Activated T-cell treated with anti-CD3 and anti-CD28 coated beads, Interleukin-2, amount 50 U/mL, for 72 hours (primary cell): ENCODE data around the gene FAM124A. TPM values are rescaled to one million over a fixed set of nuclear protein-coding genes. Genes with fewer than 3 reads are reported as not detected.
"Not testable (repeated sequence)": the region's sequence is repeated elsewhere in the genome, so short reads cannot be mapped to it uniquely, and the experiment has no call there.

ENCODE experiments used
- ATAC-seq, 2 donors: fragments of 150-1000 bp; cut with Tn5 transposase; replicated peaks in 1 of 2; 2 replicates each; pipeline ENCODE4 v1.10.0; 2021; ENCODE audit warnings: moderate library complexity in 2 of 2, mild to moderate bottlenecking in 1 of 2
- DNase-seq, 2 donors: peaks; one replicate each; pipeline ENCODE4 v3.0.0; 2021 to 2022; ENCODE audit warnings: mixed read lengths in 1 of 2
- H3K27ac Mint-ChIP-seq: one replicate; pipeline ENCODE4 v1.8.0; 2022; ENCODE audit warnings: mild to moderate bottlenecking, moderate library complexity, mixed read lengths
- H3K27me3 Mint-ChIP-seq: one replicate; pipeline ENCODE4 v1.8.0; 2022; ENCODE audit warnings: low read depth, mixed read lengths
- H3K36me3 Mint-ChIP-seq, 2 donors: one replicate each; pipeline ENCODE4 v1.8.0; 2022; ENCODE audit warnings: mixed read lengths in 2 of 2, mild to moderate bottlenecking in 1 of 2; ENCODE audit not compliant: insufficient read depth in 2 of 2
- H3K4me1 Mint-ChIP-seq: one replicate; pipeline ENCODE4 v1.8.0; 2022; ENCODE audit warnings: low read depth, mixed read lengths
- H3K4me3 Mint-ChIP-seq, 2 donors: one replicate each; pipeline ENCODE4 v1.8.0; 2022; ENCODE audit warnings: mild to moderate bottlenecking in 2 of 2, mixed read lengths in 2 of 2, moderate library complexity in 2 of 2
- H3K9me3 Mint-ChIP-seq, 2 donors: one replicate each; pipeline ENCODE4 v1.8.0; 2022; ENCODE audit warnings: mixed read lengths in 2 of 2
- total RNA-seq, 2 donors: library from RNA; stranded (reverse); gene quantifications; one replicate each; pipeline ENCODE4 v1.2.3, GENCODE V29; 2022

Gene FAM124A
- total RNA-seq, 2 donors from 2014 or later = 0.19 to 0.35 TPM

DNA sequence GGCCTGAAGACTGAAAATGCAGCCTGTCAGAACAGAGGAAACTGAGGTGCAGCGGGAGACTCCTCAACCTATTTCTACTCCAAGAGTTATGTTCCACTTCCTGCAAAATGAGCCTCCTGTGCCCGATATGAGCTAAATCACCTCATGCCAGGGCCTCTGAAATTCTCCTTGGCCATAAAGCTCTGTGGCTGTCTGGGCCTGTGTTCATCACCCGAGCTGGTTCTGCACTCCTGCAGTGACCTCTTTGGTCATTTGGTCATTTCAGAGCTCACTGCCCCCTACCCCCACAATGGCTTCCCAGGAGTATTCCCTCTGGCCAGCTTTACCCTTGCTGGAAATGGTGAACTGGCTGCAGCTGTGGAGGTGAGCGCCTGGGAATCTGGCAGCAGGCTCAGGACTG is 65.6 kb downstream of the FAM124A start:
- Mint-ChIP-seq H3K9me3 (no peaks in the 10 kb centered on the region), H3K36me3 (no peaks in the 10 kb centered on the region), H3K27me3 (peaks cover 8% of the 10 kb centered on the region), H3K4me3 (no peak overlapping the region), H3K27ac (no peak overlapping the region), H3K4me1 (peaks cover 4% of the 10 kb centered on the region)
- ATAC-seq (no peak), DNase-seq (no peak)

GRCh38 chr13:51288254-51288653 is 66.1 kb downstream of the FAM124A start:
- not testable (repeated sequence) for H3K27ac Mint-ChIP-seq, DNase-seq, H3K4me1 Mint-ChIP-seq, ATAC-seq, H3K27me3 Mint-ChIP-seq, H3K9me3 Mint-ChIP-seq, H3K36me3 Mint-ChIP-seq, H3K4me3 Mint-ChIP-seq

DNA sequence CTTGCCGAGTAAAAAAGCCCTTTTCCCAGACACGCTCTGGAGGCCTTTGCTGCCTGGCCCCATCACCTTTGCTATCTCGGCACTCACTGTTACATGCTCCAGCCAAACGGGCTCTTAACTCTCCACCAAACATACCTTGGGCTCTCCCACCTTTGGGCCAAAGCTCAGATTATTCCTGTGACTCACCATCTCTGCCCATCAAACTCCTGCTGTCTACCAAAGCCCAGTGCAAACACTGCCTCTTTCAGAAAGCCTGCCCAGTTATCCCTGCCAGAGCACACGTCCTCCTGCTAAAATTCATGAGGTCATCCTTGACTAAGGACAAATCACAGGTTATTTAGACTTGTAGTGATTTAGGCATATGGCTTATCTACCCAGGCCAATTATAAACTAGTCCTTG is 69.1 kb downstream of the FAM124A start:
- no peak overlapping the region for H3K4me3 Mint-ChIP-seq
- H3K27ac Mint-ChIP-seq = no peak overlapping the region
- DNase-seq (no peak), ATAC-seq (no peak)
- no peaks in the 10 kb centered on the region for H3K9me3 Mint-ChIP-seq
- no peaks in the 10 kb centered on the region for H3K27me3 Mint-ChIP-seq
- H3K4me1 Mint-ChIP-seq = no peaks in the 10 kb centered on the region
- H3K36me3 Mint-ChIP-seq = no peaks in the 10 kb centered on the region

- H3K36me3 Mint-ChIP-seq = no peaks in the 10 kb centered on the region
- ATAC-seq (no peak), DNase-seq (no peak)
- no peaks in the 10 kb centered on the region for H3K4me1 Mint-ChIP-seq
- H3K27me3 Mint-ChIP-seq = no peaks in the 10 kb centered on the region
- no peak overlapping the region for H3K27ac Mint-ChIP-seq
- no peaks in the 10 kb centered on the region for H3K9me3 Mint-ChIP-seq
- H3K4me3 Mint-ChIP-seq = no peak overlapping the region
Observed at GRCh38 chr13:51292000-51292565, 69.9 kb downstream of the FAM124A start.

DNA sequence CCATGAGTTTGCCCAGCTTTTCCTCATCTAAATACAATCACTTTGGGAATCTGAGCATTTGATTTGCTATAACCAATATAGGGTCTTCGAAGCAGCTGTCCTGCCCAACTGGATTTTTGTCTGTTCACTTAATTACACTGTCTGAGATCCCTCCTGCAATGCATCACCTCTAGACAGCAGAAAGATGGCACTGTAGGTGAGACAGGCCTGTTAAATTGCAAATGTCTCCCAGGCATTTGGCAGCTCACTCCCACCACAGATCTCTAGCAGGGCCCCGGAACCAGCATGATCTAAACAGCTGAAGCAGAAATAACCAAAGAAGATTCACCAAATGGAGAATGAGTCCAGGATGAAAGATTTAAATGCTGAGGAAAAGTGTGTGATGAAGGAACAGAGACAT is 75.4 kb downstream of the FAM124A start:
- no peaks in the 10 kb centered on the region for H3K27me3 Mint-ChIP-seq

DNA sequence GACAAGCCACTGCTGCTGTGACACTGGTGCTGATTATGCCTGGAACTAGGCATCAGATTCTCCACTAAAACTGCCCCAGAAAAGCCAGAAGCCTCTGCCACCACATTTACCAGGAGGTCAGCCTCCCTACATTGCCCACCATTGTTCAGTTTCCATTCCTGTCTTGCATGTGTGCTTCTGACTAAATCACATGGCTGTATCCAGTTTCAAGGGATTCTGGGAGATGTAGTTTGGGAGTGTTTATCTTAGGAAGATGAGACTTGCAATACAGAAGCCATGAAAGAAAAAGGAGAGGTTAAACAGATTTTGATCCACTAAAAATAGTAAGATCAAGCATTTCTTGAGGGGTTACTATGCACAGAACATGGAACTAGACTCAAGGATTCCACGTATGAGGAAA is 76.6 kb downstream of the FAM124A start:
- DNase-seq (no peak), ATAC-seq (no peak)
- no peaks in the 10 kb centered on the region for H3K9me3 Mint-ChIP-seq
- H3K27me3 Mint-ChIP-seq = no peaks in the 10 kb centered on the region
- no peaks in the 10 kb centered on the region for H3K4me1 Mint-ChIP-seq
- no peaks in the 10 kb centered on the region for H3K36me3 Mint-ChIP-seq
- H3K27ac Mint-ChIP-seq = no peak overlapping the region
- H3K4me3 Mint-ChIP-seq = no peak overlapping the region

More for the DNA sequence above, 75.4 kb downstream of the FAM124A start:
- no peak for ATAC-seq
- no peaks in the 10 kb centered on the region for H3K9me3 Mint-ChIP-seq
- H3K4me3 Mint-ChIP-seq = no peak overlapping the region
- no peaks in the 10 kb centered on the region for H3K36me3 Mint-ChIP-seq
- no peak overlapping the region for H3K27ac Mint-ChIP-seq
- DNase-seq = no peak
- no peaks in the 10 kb centered on the region for H3K4me1 Mint-ChIP-seq

- Mint-ChIP-seq H3K9me3 (no peaks in the 10 kb centered on the region), H3K36me3 (no peaks in the 10 kb centered on the region), H3K4me1 (no peaks in the 10 kb centered on the region), H3K27ac (no peak overlapping the region), H3K4me3 (no peak overlapping the region), H3K27me3 (no peaks in the 10 kb centered on the region)
- ATAC-seq = no peak
- no peak for DNase-seq
Observed at GRCh38 chr13:51303063-51303552, 80.9 kb downstream of the FAM124A start.

DNA sequence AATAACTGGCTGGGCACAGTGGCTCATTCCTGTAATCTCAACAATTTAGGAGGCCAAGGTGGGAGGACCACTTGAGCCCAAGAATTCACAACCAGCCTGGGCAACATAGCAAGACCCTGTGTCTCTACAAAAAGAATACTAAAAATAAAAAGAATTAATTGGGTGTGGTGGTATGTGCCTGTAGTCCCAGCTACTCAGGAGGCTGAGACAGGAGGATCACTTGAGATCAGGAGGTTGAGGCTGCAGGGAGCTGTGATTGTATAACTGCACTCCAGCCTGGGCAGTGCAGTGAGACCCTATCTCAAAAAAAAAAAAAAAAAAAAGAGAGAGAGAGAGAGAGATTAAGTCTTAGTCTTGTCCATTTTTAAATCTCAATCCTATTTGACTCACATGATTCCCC is 81.7 kb downstream of the FAM124A start:
- H3K4me3 Mint-ChIP-seq = no peak overlapping the region
- no peak for ATAC-seq
- H3K27ac Mint-ChIP-seq = no peak overlapping the region
- H3K27me3 Mint-ChIP-seq = peaks cover 4% of the 10 kb centered on the region
- no peaks in the 10 kb centered on the region for H3K9me3 Mint-ChIP-seq
- H3K36me3 Mint-ChIP-seq = no peaks in the 10 kb centered on the region
- no peaks in the 10 kb centered on the region for H3K4me1 Mint-ChIP-seq
- DNase-seq = no peak

- H3K4me3 Mint-ChIP-seq = no peak overlapping the region
- ATAC-seq (no peak), DNase-seq (no peak)
- H3K27ac Mint-ChIP-seq = no peak overlapping the region
- H3K9me3 Mint-ChIP-seq = no peaks in the 10 kb centered on the region
- peaks cover 10% of the 10 kb centered on the region for H3K27me3 Mint-ChIP-seq
- H3K36me3 Mint-ChIP-seq = no peaks in the 10 kb centered on the region
- H3K4me1 Mint-ChIP-seq = no peaks in the 10 kb centered on the region
Observed at GRCh38 chr13:51305271-51305967, 83.2 kb downstream of the FAM124A start.

GRCh38 chr13:51308781-51309180 is 86.6 kb downstream of the FAM124A start:
- Mint-ChIP-seq H3K4me1 (no peaks in the 10 kb centered on the region), H3K27me3 (peaks cover 10% of the 10 kb centered on the region)

GRCh38 chr13:51311231-51311630 is 89.0 kb downstream of the FAM124A start:
- ATAC-seq (no peak), DNase-seq (no peak)
- peaks cover 10% of the 10 kb centered on the region for H3K27me3 Mint-ChIP-seq
- no peak overlapping the region for H3K27ac Mint-ChIP-seq
- H3K4me3 Mint-ChIP-seq = no peak overlapping the region
- no peaks in the 10 kb centered on the region for H3K9me3 Mint-ChIP-seq
- no peaks in the 10 kb centered on the region for H3K4me1 Mint-ChIP-seq
- no peaks in the 10 kb centered on the region for H3K36me3 Mint-ChIP-seq

More at GRCh38 chr13:51308781-51309180, 86.6 kb downstream of the FAM124A start:
- no peaks in the 10 kb centered on the region for H3K36me3 Mint-ChIP-seq
- no peaks in the 10 kb centered on the region for H3K9me3 Mint-ChIP-seq
- no peak overlapping the region for H3K4me3 Mint-ChIP-seq
- no peak overlapping the region for H3K27ac Mint-ChIP-seq
- no peak for DNase-seq
- no peak for ATAC-seq

DNA sequence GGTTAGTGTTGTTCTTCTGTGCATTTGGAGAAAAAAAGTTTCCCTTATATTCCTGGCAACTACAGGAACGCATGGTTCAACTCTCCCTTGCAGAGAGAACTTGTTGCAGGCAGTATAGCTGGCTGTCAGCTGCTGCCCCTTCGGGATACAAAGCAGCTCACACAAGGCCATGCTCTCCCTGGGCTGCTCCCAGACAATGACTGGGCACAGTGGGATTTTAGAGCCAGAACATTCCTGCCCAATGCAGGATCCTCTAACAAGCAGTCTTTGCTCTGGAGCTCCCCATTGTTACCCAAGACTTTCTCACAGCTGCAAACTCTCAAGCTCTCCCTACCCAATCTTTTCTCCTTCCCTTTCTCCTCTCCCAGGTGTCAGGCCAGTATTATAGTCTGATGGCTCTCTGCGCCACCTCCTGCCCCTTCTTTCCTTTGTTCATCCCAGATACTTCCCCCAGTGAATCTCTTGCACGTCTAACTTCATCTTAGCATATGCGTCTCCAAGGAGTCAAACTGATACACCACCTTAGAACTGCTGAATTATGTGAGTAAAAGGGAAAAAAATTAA is 89.8 kb downstream of the FAM124A start:
- Mint-ChIP-seq H3K4me3 (no peak overlapping the region), H3K9me3 (no peaks in the 10 kb centered on the region), H3K4me1 (no peaks in the 10 kb centered on the region), H3K27me3 (peaks cover 10% of the 10 kb centered on the region), H3K27ac (no peak overlapping the region), H3K36me3 (no peaks in the 10 kb centered on the region)
- DNase-seq (no peak), ATAC-seq (no peak)

DNA sequence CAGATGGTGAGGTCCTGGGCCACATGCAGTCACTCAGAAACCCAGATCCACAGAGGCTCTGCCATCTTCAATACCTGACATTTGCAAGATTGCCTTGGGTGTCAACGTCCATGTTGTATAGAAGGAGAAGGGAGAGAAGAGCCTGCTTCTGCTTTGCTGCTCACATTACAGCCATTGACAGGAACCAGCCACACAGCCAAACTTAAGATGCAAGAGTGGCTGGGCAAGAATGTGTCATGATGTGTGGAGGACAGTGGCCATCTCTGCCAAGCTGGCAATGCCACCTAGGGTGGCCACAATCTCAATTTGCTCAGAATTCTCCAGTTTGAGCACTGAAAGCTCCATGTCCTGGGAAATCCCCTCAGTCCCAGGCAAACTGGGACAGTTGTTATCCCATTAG is 91.4 kb downstream of the FAM124A start:
- Mint-ChIP-seq H3K9me3 (no peaks in the 10 kb centered on the region), H3K36me3 (no peaks in the 10 kb centered on the region), H3K27ac (no peak overlapping the region), H3K4me1 (no peaks in the 10 kb centered on the region), H3K4me3 (no peak overlapping the region), H3K27me3 (peaks cover 8% of the 10 kb centered on the region)
- DNase-seq (no peak), ATAC-seq (no peak)
